Bronchial epithelial cell (primary cell): Measurements from ENCODE around the gene LDB3. TPM values are rescaled to one million over a fixed set of nuclear protein-coding genes. Genes with fewer than 3 reads are reported as not detected.

Experiments
- DNase-seq: peaks from one replicate; pipeline ENCODE4 v3.0.0-alpha.2; 2010; ENCODE audit warnings: low read depth
- FAIRE-seq: peaks from 2 replicates; lab custom pipeline; 2011; peaks lifted over from hg19 to GRCh38; lab: Jason Lieb, UNC
- H3K27me3 ChIP-seq: 2 replicates; pipeline ENCODE4 v1.5.1; 2011; ENCODE audit warnings: low read length; ENCODE audit not compliant: control insufficient read depth, insufficient read depth
- H3K36me3 ChIP-seq: 2 replicates; pipeline ENCODE4 v1.5.1; 2011; ENCODE audit warnings: low read length; ENCODE audit not compliant: control insufficient read depth, insufficient read depth
- H3K4me3 ChIP-seq: 2 replicates; pipeline ENCODE4 v1.5.1; 2011; ENCODE audit warnings: mild to moderate bottlenecking, low read depth, low read length, control low read depth
- total RNA-seq: library from RNA; depleted of rRNA; stranded (reverse); fragments of >200 nt; gene quantifications from 2 replicates; pipeline ENCODE4 v1.2.1, GENCODE V29; 2014
- TF ChIP-seq, protein P1 (sequence below): IDR thresholded peaks from 2 replicates; pipeline ENCODE4 v1.5.1; 2011; ENCODE audit warnings: mild to moderate bottlenecking, moderate library complexity, low read length, control low read depth, inconsistent platforms; ENCODE audit not compliant: insufficient read depth, severe bottlenecking

The LDB3 gene
- total RNA-seq, 1 donor from 2014 or later: not detected

DNA sequence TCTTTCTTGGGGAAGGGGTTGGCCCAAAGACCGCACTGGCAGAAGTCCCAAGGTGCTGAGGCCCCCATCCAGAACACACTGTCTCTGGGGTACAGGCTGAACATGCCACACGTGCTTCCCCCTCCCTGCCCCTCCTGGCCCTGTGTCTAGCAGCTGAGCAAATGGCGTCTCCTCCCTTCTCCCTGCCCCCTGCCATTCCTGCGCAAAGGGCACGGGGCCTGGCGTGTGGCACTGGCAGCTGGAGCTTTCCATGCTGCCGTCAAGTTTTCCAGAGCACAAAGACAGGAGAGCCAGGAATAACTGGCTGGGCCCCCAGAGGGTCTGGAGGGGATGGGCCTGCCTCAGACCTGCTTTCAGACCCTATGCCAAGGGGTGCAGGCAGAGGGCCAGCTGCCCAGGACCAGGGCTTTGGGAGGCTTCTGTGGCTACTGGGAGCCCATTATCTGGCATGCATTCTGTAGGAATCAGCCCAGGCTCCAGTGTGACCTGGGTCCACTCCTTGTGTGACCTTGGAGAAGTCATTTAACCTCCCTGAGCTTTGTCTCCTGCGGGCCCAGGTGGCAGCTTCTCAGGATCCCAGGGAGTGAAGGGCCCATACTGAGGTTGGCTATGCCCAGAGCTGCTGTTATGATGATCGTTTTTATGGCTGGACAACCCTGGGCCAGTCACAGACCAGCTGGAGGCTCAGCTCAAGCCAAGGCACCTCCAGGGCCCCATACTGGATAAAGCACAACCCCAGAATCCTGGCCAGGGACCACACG lies 710 bp upstream of the LDB3 start:
- H3K27me3 ChIP-seq: peaks cover 2% of the 10 kb centered on the region
- DNase-seq: no peak
- no peak for FAIRE-seq
- H3K36me3 ChIP-seq: no peaks in the 10 kb centered on the region
- TF ChIP-seq, protein P1, sequence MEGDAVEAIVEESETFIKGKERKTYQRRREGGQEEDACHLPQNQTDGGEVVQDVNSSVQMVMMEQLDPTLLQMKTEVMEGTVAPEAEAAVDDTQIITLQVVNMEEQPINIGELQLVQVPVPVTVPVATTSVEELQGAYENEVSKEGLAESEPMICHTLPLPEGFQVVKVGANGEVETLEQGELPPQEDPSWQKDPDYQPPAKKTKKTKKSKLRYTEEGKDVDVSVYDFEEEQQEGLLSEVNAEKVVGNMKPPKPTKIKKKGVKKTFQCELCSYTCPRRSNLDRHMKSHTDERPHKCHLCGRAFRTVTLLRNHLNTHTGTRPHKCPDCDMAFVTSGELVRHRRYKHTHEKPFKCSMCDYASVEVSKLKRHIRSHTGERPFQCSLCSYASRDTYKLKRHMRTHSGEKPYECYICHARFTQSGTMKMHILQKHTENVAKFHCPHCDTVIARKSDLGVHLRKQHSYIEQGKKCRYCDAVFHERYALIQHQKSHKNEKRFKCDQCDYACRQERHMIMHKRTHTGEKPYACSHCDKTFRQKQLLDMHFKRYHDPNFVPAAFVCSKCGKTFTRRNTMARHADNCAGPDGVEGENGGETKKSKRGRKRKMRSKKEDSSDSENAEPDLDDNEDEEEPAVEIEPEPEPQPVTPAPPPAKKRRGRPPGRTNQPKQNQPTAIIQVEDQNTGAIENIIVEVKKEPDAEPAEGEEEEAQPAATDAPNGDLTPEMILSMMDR: no peak
- no peak overlapping the region for H3K4me3 ChIP-seq

DNA sequence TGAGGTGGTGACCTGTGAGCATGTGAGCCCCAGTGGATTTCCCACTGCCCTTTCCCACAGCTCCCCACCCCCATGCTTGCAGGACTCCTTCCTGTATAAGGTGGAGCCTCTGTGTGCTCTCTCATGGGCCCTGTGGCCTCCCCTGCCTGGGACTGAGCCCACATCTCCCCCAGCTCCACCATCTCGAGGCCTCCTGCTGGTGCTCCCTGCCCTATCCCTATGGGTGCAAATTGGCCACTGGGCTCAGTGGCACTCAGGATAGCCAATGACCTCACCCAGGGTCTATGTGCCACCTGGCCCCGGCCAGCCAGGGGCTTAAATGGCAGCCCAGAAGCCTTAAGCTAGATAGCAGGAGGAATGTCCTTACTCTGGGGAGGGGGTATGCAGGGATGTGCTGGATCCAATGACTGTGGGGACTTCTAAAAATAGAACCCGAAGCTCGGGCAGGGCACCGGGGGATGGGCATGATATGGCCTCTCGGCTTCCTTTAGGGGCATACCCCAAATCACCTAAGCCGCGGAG lies 2.0 kb downstream of the LDB3 start:
- FAIRE-seq: no peak
- H3K36me3 ChIP-seq: no peaks in the 10 kb centered on the region
- H3K27me3 ChIP-seq: peaks cover 4% of the 10 kb centered on the region
- no peak overlapping the region for H3K4me3 ChIP-seq
- TF ChIP-seq, protein P1: no peak
- DNase-seq: no peak

DNA sequence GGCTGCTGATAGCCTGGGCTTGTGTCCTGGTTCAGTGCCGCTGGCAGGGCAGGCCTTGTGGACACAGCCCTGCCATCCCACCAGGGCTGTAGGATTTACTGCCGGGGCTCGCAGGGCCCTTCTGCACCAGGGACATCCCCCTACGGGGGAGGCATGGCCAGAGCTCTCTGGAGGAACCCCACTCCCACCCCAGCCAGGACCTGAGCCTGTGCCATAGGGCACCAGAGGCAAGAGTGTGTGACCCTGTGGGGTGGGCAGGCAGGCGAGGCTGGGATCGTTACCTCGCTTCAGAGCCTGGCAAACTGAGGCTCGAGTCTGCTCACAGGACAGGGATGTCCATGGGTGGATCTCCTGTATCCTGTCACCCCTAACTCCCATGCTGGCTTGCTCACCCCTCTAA lies 2.6 kb downstream of the LDB3 start:
- DNase-seq (no peak), FAIRE-seq (peak; percentile 18)
- H3K4me3 ChIP-seq: no peak overlapping the region
- H3K27me3 ChIP-seq: peaks cover 4% of the 10 kb centered on the region
- TF ChIP-seq, protein P1: no peak
- no peaks in the 10 kb centered on the region for H3K36me3 ChIP-seq

DNA sequence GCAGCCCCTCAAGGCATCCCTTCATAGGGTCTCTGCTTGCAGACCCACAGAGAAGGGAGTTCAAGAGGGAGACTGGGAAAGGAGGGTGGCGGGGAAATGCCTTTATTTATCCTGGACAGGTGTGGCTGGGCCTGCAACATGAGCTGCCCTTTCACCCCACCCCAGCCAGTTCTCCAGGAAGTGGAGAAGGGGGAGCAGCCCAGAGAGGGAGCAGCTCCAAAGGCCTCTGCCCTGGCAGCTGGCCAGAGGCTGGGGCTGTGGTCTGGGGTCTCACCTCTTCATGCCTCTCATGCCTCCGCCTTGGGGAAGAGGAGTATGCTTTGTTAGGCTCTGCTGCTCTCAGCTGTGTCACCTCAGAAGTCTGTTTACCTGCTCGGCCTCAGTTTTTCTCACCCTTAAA lies 3.1 kb downstream of the LDB3 start:
- DNase-seq: no peak
- Histone ChIP-seq H3K4me3 (no peak overlapping the region), H3K27me3 (peaks cover 4% of the 10 kb centered on the region), H3K36me3 (no peaks in the 10 kb centered on the region)
- TF ChIP-seq, protein P1: no peak
- FAIRE-seq: no peak

DNA sequence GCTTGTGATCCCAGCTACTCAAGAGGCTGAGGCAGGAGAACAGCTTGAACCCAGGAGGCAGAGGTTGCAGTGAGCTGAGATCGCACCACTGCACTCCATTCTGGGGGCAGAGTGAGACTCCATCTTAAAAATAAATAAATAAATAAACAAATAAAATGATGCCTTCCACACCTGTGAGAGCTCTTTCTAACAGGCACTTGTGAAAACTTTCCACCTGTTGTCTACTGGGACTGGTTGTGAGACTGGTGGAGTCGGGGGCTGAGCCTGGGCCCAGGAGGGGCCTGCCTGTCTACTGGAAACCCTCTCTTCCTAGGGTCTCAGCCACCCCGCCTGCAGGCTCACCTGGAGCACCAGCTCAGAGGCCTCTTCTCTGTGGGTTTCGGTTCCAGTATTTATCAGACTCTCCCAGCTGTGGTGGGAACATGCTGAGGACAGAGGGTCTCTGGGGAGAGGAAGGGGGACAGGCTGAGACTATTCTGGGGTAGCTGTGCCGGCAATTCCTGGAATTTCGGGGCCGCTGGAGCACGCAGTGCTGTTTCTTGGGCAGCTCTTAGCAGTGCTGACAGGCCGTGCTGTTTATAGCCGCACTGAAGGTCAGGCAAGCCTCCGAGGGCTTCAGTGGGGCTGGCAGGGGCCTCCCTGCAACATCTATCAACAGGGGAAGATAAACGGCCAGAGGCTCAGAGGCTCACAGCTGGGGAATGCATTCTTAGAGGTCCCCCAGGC lies 3.8 kb downstream of the LDB3 start:
- DNase-seq: no peak
- peaks cover 4% of the 10 kb centered on the region for H3K27me3 ChIP-seq
- H3K36me3 ChIP-seq: no peaks in the 10 kb centered on the region
- TF ChIP-seq, protein P1: no peak
- no peak overlapping the region for H3K4me3 ChIP-seq
- no peak for FAIRE-seq
